Spinal cord (tissue), 10 donors: Measurements from ENCODE around the gene ZBTB48. TPM values are rescaled to one million over a fixed set of nuclear protein-coding genes. Genes with fewer than 3 reads are reported as not detected.

ENCODE experiments used
- DNase-seq, 6 donors: peaks; one replicate each; pipeline versions ENCODE4 v3.0.0 to v3.0.0-alpha.2; 2013 to 2015; ENCODE audit warnings: low spot score in 6 of 6, low read depth in 4 of 6
- H3K27ac ChIP-seq: one replicate; pipeline ENCODE4 v1.5.1; 2013; ENCODE audit warnings: low read depth, low read length, control low read depth
- H3K27me3 ChIP-seq: one replicate; pipeline ENCODE4 v1.6.1; 2013; ENCODE audit warnings: low read length; ENCODE audit not compliant: control insufficient read depth, insufficient read depth
- H3K36me3 ChIP-seq: one replicate; pipeline ENCODE4 v1.6.1; 2013; ENCODE audit warnings: low read length; ENCODE audit not compliant: control insufficient read depth, insufficient read depth
- H3K4me1 ChIP-seq: one replicate; pipeline ENCODE4 v1.6.1; 2013; ENCODE audit warnings: low read length; ENCODE audit not compliant: control insufficient read depth, insufficient read depth
- H3K4me3 ChIP-seq: one replicate; pipeline ENCODE4 v1.5.1; 2013; ENCODE audit warnings: low read depth, low read length, control low read depth
- H3K9me3 ChIP-seq: one replicate; pipeline ENCODE4 v1.6.1; 2013; ENCODE audit warnings: low read length; ENCODE audit not compliant: control insufficient read depth, insufficient read depth
- WGBS: methylation state at CpG from one replicate; pipeline ENCODE4 v1.1.5; 2013; ENCODE audit warnings: missing lambda C conversion rate; ENCODE audit not compliant: insufficient coverage; 5-methylcytosine and 5-hydroxymethylcytosine counted together
- polyA plus RNA-seq, 2 donors: library from polyadenylated mRNA; unstranded; fragments of 120-200 nt; gene quantifications; one replicate each; pipeline ENCODE4 v1.2.1, GENCODE V29; 2013; ENCODE audit not compliant: insufficient read length in 2 of 2
- total RNA-seq, 2 donors: library from RNA; depleted of rRNA in 1 of 2; stranded (reverse); fragments of 120-200 nt in 1 of 2; fragments of >200 nt in 1 of 2; gene quantifications; one replicate each; pipeline versions ENCODE4 v1.2.3 to v1.2.4, GENCODE V29; 2013 to 2014
- donor health status: healthy.

The ZBTB48 gene
- total and polyA plus RNA-seq, 4 donors = 9.1 to 39.7 (median 32.7) TPM

- H3K36me3 ChIP-seq = peaks cover 90% of the 10 kb centered on the region
- no peak for DNase-seq
- no peaks in the 10 kb centered on the region for H3K27me3 ChIP-seq
- H3K9me3 ChIP-seq = no peaks in the 10 kb centered on the region
- no peak overlapping the region for H3K27ac ChIP-seq
- no peak overlapping the region for H3K4me3 ChIP-seq
- H3K4me1 ChIP-seq = peaks cover 27% of the 10 kb centered on the region
- 82% methylated on average over 24 of the region's 24 CpGs for WGBS
These were observed 9.2 kb downstream of the ZBTB48 start for GRCh38 chr1:6588893-6589520.

GRCh38 chr1:6590046-6590445, 10.3 kb downstream of the ZBTB48 start:
- Histone ChIP-seq H3K27ac (no peak overlapping the region), H3K27me3 (no peaks in the 10 kb centered on the region), H3K36me3 (peaks cover 94% of the 10 kb centered on the region), H3K9me3 (no peaks in the 10 kb centered on the region), H3K4me1 (peaks cover 27% of the 10 kb centered on the region), H3K4me3 (no peak overlapping the region)
- 96% methylated on average over 4 of the region's 7 CpGs for WGBS
- no peak for DNase-seq

- DNase-seq = no peak
- H3K4me1 ChIP-seq = peaks cover 26% of the 10 kb centered on the region
- peaks cover 92% of the 10 kb centered on the region for H3K36me3 ChIP-seq
- no peak overlapping the region for H3K27ac ChIP-seq
- H3K4me3 ChIP-seq = no peak overlapping the region
- no peaks in the 10 kb centered on the region for H3K9me3 ChIP-seq
- H3K27me3 ChIP-seq = no peaks in the 10 kb centered on the region
- whole genome bisulfite sequencing = 94% methylated on average over 13 of the region's 13 CpGs
These were observed 11.4 kb downstream of the ZBTB48 start for GRCh38 chr1:6591222-6591621.

GRCh38 chr1:6591644-6592043, 11.8 kb downstream of the ZBTB48 start:
- Histone ChIP-seq H3K4me3 (no peak overlapping the region), H3K36me3 (peaks cover 91% of the 10 kb centered on the region), H3K9me3 (no peaks in the 10 kb centered on the region), H3K27me3 (no peaks in the 10 kb centered on the region), H3K27ac (no peak overlapping the region), H3K4me1 (peaks cover 24% of the 10 kb centered on the region)
- WGBS = 87% methylated on average over 6 of the region's 6 CpGs
- no peak for DNase-seq

- WGBS = 69% methylated on average over 3 of the region's 5 CpGs
- peaks cover 24% of the 10 kb centered on the region for H3K4me1 ChIP-seq
- no peak overlapping the region for H3K27ac ChIP-seq
- no peaks in the 10 kb centered on the region for H3K9me3 ChIP-seq
- no peak for DNase-seq
- H3K4me3 ChIP-seq = no peak overlapping the region
- H3K27me3 ChIP-seq = no peaks in the 10 kb centered on the region
- peaks cover 91% of the 10 kb centered on the region for H3K36me3 ChIP-seq
These were observed 12.6 kb downstream of the ZBTB48 start for GRCh38 chr1:6592441-6592840.

GRCh38 chr1:6592865-6593593, 13.2 kb downstream of the ZBTB48 start:
- no peaks in the 10 kb centered on the region for H3K27me3 ChIP-seq
- H3K9me3 ChIP-seq = no peaks in the 10 kb centered on the region
- peaks cover 91% of the 10 kb centered on the region for H3K36me3 ChIP-seq
- no peak overlapping the region for H3K27ac ChIP-seq
- peaks cover 24% of the 10 kb centered on the region for H3K4me1 ChIP-seq
- H3K4me3 ChIP-seq = no peak overlapping the region
- 95% methylated on average over 33 of the region's 38 CpGs for WGBS
- no peak for DNase-seq

- Histone ChIP-seq H3K4me1 (peaks cover 20% of the 10 kb centered on the region), H3K27me3 (no peaks in the 10 kb centered on the region), H3K4me3 (no peak overlapping the region), H3K9me3 (no peaks in the 10 kb centered on the region), H3K36me3 (peaks cover 90% of the 10 kb centered on the region), H3K27ac (no peak overlapping the region)
- WGBS = 97% methylated on average over 12 of the region's 15 CpGs
- DNase-seq = no peak
These were observed 14.0 kb downstream of the ZBTB48 start for GRCh38 chr1:6593810-6594209.

- no peak overlapping the region for H3K27ac ChIP-seq
- 92% methylated on average over 11 of the region's 11 CpGs for WGBS
- H3K27me3 ChIP-seq = no peaks in the 10 kb centered on the region
- no peaks in the 10 kb centered on the region for H3K9me3 ChIP-seq
- no peak for DNase-seq
- H3K36me3 ChIP-seq = peaks cover 85% of the 10 kb centered on the region
- no peak overlapping the region for H3K4me3 ChIP-seq
- H3K4me1 ChIP-seq = peaks cover 33% of the 10 kb centered on the region
These were observed 15.4 kb downstream of the ZBTB48 start for GRCh38 chr1:6594977-6595740.

- H3K4me3 ChIP-seq = no peak overlapping the region
- WGBS = 51% methylated on average over 6 of the region's 7 CpGs
- H3K4me1 ChIP-seq = peaks cover 45% of the 10 kb centered on the region
- no peak overlapping the region for H3K27ac ChIP-seq
- H3K9me3 ChIP-seq = no peaks in the 10 kb centered on the region
- no peak for DNase-seq
- H3K27me3 ChIP-seq = no peaks in the 10 kb centered on the region
- peaks cover 78% of the 10 kb centered on the region for H3K36me3 ChIP-seq
These were observed 16.6 kb downstream of the ZBTB48 start for GRCh38 chr1:6596351-6596750.
